ENCODE data around the gene METTL15.
"Not testable (repeated sequence)": the region's sequence is repeated elsewhere in the genome, so short reads cannot be mapped to it uniquely, and the experiment has no call there.

Gene METTL15

DNA sequence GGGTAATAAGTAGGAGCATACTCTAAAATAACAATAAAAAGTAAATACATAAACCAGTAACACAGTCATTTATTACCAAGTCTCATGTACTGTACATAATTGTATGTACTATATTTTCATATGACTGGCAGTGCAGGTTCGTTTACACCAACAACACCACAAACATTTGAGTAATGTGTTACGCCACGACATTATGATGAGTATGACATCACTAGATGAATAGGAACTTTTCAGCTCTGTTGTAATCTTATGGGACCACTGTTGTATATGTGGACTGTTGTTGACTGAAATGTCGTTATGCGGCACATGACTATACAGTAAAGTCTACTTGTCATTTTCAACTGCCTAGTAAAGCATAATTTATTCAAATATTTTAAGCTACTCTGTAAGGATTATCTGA, 18.8 kb upstream of the METTL15 start:
- no peak overlapping the region for H3K4me3 ChIP-seq (replicated peaks; ENCODE audit: low read depth, low read length)
- DNase-seq (ENCODE audit: low read depth): peak; percentile 35
- TF ChIP-seq, protein P1, sequence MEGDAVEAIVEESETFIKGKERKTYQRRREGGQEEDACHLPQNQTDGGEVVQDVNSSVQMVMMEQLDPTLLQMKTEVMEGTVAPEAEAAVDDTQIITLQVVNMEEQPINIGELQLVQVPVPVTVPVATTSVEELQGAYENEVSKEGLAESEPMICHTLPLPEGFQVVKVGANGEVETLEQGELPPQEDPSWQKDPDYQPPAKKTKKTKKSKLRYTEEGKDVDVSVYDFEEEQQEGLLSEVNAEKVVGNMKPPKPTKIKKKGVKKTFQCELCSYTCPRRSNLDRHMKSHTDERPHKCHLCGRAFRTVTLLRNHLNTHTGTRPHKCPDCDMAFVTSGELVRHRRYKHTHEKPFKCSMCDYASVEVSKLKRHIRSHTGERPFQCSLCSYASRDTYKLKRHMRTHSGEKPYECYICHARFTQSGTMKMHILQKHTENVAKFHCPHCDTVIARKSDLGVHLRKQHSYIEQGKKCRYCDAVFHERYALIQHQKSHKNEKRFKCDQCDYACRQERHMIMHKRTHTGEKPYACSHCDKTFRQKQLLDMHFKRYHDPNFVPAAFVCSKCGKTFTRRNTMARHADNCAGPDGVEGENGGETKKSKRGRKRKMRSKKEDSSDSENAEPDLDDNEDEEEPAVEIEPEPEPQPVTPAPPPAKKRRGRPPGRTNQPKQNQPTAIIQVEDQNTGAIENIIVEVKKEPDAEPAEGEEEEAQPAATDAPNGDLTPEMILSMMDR (IDR thresholded peaks at IDR 0.05; ENCODE audit: low read length, missing control alignments): no peak

DNA sequence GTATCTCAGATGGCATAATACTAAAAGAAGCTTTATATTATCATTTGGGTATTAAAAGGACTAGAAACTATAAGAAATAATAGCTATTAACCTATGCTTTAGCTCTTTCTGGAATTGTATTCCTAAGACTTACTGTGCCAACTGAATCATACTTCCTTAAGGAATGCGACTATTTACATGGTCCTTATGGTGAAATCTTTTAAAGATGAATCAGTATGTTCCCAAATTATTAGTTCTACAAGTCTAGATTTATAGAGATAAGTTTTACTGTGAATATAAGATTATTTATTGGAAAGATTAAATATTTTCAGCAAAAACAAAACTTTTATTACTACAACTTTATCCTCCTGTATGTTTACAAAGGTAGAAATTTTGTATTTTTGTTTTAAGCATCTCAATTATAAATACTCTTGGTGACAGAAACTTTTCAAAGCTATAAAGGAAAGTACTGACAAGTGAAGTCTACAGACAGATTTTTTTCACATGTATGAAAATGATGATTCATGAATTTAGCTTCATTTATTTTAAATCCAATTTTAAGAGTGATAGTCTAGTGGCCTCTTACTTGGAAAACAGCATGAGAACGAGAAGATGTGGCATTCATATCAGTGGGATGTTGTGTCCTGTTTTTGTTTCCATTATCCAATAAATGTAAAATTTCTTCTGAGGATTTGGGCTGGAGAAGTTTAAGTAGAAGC, 18.0 kb upstream of the METTL15 start:
- TF ChIP-seq, protein P1 (IDR thresholded peaks at IDR 0.05; ENCODE audit: low read length, missing control alignments): no peak
- DNase-seq (ENCODE audit: low read depth): peak; percentile 63
- H3K4me3 ChIP-seq (replicated peaks; ENCODE audit: low read depth, low read length): no peak overlapping the region

DNA sequence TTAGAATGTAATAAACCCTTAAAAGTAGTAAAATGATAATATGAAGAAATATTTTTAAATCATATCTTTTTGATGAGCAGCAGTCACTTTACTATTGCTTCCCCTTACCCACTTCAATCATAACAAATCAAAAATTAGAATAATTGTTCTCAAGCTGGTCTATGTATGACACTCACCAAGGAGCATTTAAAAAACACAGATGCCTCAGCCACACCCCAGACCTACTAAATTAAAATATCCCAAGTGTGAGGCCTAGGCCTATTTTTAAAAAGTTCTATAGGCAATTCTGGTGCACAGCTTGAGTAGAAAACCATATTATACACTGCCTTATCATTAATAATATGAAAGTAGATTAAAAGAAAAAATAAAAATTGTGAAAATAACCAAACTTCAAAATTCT, 15.4 kb upstream of the METTL15 start:
- DNase-seq (ENCODE audit: low read depth): no peak
- TF ChIP-seq, protein P1 (IDR thresholded peaks at IDR 0.05; ENCODE audit: low read length, missing control alignments): no peak
- no peak overlapping the region for H3K4me3 ChIP-seq (replicated peaks; ENCODE audit: low read depth, low read length)

DNA sequence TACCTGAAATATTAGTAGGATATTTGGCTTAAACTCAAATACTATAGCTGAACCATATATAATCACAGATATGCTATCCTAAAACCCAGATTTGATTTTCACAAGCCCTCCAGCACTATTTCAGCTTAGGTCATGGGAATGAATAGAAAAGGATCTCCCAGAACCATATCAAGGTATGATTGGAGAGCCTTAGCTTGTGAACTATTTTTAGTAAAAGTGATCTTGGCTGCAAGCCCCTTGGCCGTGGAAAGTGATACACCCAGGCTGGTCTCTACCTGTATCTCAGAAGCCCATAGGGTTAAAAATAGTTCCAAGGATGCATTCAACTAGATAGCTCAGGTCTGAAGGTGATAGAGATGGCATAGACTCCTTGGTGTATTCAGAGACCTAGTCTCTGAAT, 9.9 kb upstream of the METTL15 start:
- H3K4me3 ChIP-seq (replicated peaks; ENCODE audit: low read depth, low read length): no peak overlapping the region
- DNase-seq (ENCODE audit: low read depth): no peak
- TF ChIP-seq, protein P1 (IDR thresholded peaks at IDR 0.05; ENCODE audit: low read length, missing control alignments): no peak

DNA sequence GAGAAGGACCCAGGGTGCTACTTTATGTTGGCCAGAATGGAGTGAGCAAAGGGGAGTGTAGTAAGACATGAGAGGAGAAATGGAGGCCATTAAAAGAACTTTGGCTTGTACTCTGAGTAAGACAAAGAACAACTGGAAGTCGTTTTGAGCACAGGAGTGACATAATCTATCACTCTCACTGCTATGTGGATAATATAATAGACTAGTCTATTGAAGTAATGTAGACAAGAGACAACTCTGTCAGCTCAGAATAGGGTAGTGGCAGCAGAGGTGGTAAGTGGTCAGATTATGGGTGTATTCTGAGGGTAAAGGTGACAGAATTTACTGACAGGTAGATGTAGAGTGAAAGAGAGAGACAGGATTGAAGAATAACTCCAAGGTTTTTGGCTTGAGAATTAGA, 8.5 kb upstream of the METTL15 start:
- no peak overlapping the region for H3K4me3 ChIP-seq (replicated peaks; ENCODE audit: low read depth, low read length)
- TF ChIP-seq, protein P1 (IDR thresholded peaks at IDR 0.05; ENCODE audit: low read length, missing control alignments): no peak
- DNase-seq (ENCODE audit: low read depth): no peak

DNA sequence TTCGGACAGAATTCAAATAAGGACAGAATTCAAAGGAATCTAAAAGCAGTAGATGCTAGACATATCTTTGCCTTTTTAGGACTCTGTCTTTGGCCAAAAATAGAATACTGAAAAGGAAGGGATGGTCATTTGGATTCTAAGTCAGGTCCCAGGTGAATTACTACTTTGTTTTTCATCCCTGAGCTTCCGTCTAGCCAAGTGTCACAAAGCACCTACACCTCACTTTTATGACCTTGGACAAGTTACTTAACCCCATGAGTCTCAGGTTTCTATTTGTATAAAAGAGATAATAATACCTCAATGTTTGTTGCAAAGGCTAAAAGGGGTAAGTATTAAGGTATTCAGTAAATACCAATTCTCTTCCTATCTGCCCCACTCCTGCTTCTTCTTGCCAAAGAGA, 7.5 kb upstream of the METTL15 start:
- DNase-seq (ENCODE audit: low read depth): no peak
- H3K4me3 ChIP-seq (replicated peaks; ENCODE audit: low read depth, low read length): no peak overlapping the region
- TF ChIP-seq, protein P1 (IDR thresholded peaks at IDR 0.05; ENCODE audit: low read length, missing control alignments): no peak

DNA sequence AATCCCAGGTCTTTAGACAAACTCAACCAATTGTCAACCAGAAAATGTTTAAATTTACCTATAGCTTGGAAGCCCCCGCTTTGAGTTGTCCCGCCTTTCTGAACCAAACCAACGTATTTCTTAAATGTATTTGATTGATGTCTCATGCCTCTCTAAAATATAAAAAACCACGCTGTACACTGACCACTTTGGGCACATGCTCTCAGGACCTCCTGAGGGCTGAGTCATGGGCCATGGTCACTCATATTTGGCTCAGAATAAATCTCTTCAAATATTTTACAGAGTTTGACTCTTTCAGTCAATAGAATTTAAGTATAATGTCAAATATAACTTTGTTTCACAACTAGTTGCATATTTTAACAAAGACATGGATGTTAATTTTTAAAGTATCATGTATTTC, 5.9 kb upstream of the METTL15 start:
- DNase-seq (ENCODE audit: low read depth): not testable (repeated sequence)

More for the DNA sequence above, 5.9 kb upstream of the METTL15 start:
- H3K4me3 ChIP-seq (replicated peaks; ENCODE audit: low read depth, low read length): not testable (repeated sequence)

Measured in fibroblast of pulmonary artery (primary cell).